Measurements from ENCODE around the gene ACSF2. TPM values are rescaled to one million over a fixed set of nuclear protein-coding genes. Genes with fewer than 3 reads are reported as not detected.

The ACSF2 gene
- total and polyA plus RNA-seq, 8 donors, result 16.1 to 172 (median 67.9) TPM

- H3K27me3 ChIP-seq, result no peaks in the 10 kb centered on the region
- H3K4me3 ChIP-seq, result no peak overlapping the region
- WGBS, 5 donors, result 36 to 64% (median 50%) methylated on average over 4 of the region's 4 CpGs
- H3K27ac ChIP-seq, result peak overlapping the region in 1 of 5 donors; percentile 24
- TF ChIP-seq POLR2A (IDR thresholded peaks at IDR 0.05) (no peak), EP300 (IDR thresholded peaks at IDR 0.05) (no peak), CTCF (IDR thresholded peaks at IDR 0.05) (no peak), POLR2AphosphoS5 (IDR thresholded peaks at IDR 0.05) (no peak)
- H3K9me3 ChIP-seq, result no peaks in the 10 kb centered on the region
- H3K4me1 ChIP-seq, result peaks cover 5 to 32% (median 14%) of the 10 kb centered on the region in 4 donors
- no peak for DNase-seq
- H3K36me3 ChIP-seq, result no peaks in the 10 kb centered on the region
- intact Hi-C loops (cut with DNase I; ENCODE audit: low total_unique reads), result no loop called here
Observed at GRCh38 chr17:50513495-50513894, 87.5 kb downstream of the ACSF2 start.

- Histone ChIP-seq H3K4me3 (no peak overlapping the region), H3K36me3 (no peaks in the 10 kb centered on the region), H3K4me1 (peaks cover 0 to 29% (median 10%) of the 10 kb centered on the region in 4 donors), H3K27ac (no peak overlapping the region), H3K9me3 (no peaks in the 10 kb centered on the region), H3K27me3 (no peaks in the 10 kb centered on the region)
- WGBS, 5 donors, result 63 to 77% (median 67%) methylated on average over 3 of the region's 3 CpGs
- intact Hi-C loops (cut with DNase I; ENCODE audit: low total_unique reads), result no loop called here
- DNase-seq, result no peak
- TF ChIP-seq EP300 (IDR thresholded peaks at IDR 0.05) (no peak), CTCF (IDR thresholded peaks at IDR 0.05) (no peak), POLR2A (IDR thresholded peaks at IDR 0.05) (no peak), POLR2AphosphoS5 (IDR thresholded peaks at IDR 0.05) (no peak)
Observed at GRCh38 chr17:50514388-50514787, 88.4 kb downstream of the ACSF2 start.

- 75 to 90% (median 85%) methylated on average over 6 of the region's 6 CpGs for WGBS, 5 donors
- Histone ChIP-seq H3K36me3 (no peaks in the 10 kb centered on the region), H3K27me3 (no peaks in the 10 kb centered on the region), H3K4me3 (no peak overlapping the region), H3K27ac (no peak overlapping the region), H3K4me1 (peaks cover 0 to 29% (median 9%) of the 10 kb centered on the region in 4 donors), H3K9me3 (no peaks in the 10 kb centered on the region)
- intact Hi-C loops (cut with DNase I; ENCODE audit: low total_unique reads), result no loop called here
- TF ChIP-seq CTCF (IDR thresholded peaks at IDR 0.05), result no peak
- TF ChIP-seq POLR2A (IDR thresholded peaks at IDR 0.05), result no peak
- no peak for TF ChIP-seq POLR2AphosphoS5 (IDR thresholded peaks at IDR 0.05)
- TF ChIP-seq EP300 (IDR thresholded peaks at IDR 0.05), result no peak
- DNase-seq, result no peak
Observed at GRCh38 chr17:50514936-50515702, 89.1 kb downstream of the ACSF2 start.

GRCh38 chr17:50517011-50517410, 91.0 kb downstream of the ACSF2 start:
- Histone ChIP-seq H3K27me3 (no peaks in the 10 kb centered on the region), H3K4me1 (peaks cover 0 to 16% (median 9%) of the 10 kb centered on the region in 4 donors), H3K9me3 (no peaks in the 10 kb centered on the region), H3K36me3 (no peaks in the 10 kb centered on the region), H3K4me3 (no peak overlapping the region), H3K27ac (no peak overlapping the region)
- intact Hi-C loops (cut with DNase I; ENCODE audit: low total_unique reads), result no loop called here
- TF ChIP-seq POLR2AphosphoS5 (IDR thresholded peaks at IDR 0.05) (no peak), EP300 (IDR thresholded peaks at IDR 0.05) (no peak), CTCF (IDR thresholded peaks at IDR 0.05) (no peak), POLR2A (IDR thresholded peaks at IDR 0.05) (no peak)
- no peak for DNase-seq
- 82 to 91% (median 85%) methylated on average over 4 of the region's 4 CpGs for WGBS, 5 donors
